ENCODE data around the gene AMELY.

- no peak for TF ChIP-seq CTCF (IDR thresholded peaks at IDR 0.05)
- TF ChIP-seq POLR2A (IDR thresholded peaks at IDR 0.05) = no peak
Observed at GRCh38 chrY:6913362-6913761, 1.8 kb upstream of the AMELY start.

Measured in heart left ventricle (tissue), 13 donors.